ENCODE measurements around the gene KCTD8.

DNA sequence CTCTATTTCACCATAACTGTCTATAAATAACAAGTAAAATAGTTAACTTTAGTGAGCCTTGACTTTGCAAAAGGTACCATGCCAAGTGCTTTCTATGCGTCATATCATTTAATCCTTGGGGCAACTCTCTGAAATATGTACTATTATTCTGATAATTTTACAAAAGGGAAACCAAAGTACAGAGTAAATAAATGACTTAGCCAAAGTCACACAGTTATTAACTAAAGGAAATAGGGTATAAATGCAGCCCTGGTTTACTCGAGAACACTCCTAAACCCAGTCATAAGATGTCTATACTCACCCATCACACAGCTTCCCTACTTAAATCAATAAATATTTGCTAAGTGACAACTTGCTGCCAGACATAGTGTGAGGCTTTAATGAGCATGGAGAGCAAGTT is 14.4 kb downstream of the KCTD8 start:
- TF ChIP-seq POLR2AphosphoS5 (IDR thresholded peaks at IDR 0.05; ENCODE audit: borderline replicate concordance, low read depth, low read length) (no peak), FOXP2 (optimal IDR thresholded peaks at IDR 0.05; ENCODE audit: control extremely low read depth, extremely low read length, insufficient read depth) (no peak)
